ENCODE measurements around the gene DYRK1A.

Gene DYRK1A

GRCh38 chr21:37365517-37366481 is 774 bp upstream of the DYRK1A start:
- peak; percentile 30 for DNase-seq (ENCODE audit: low read depth)

- no peak for DNase-seq (ENCODE audit: low read depth)
Measured at GRCh38 chr21:37367336-37367702, 746 bp downstream of the DYRK1A start.

GRCh38 chr21:37367703-37368540 is 1.3 kb downstream of the DYRK1A start:
- DNase-seq (ENCODE audit: low read depth): no peak

GRCh38 chr21:37368541-37369279 is 2.1 kb downstream of the DYRK1A start:
- DNase-seq (ENCODE audit: low read depth): no peak

GRCh38 chr21:37369307-37369854 is 2.8 kb downstream of the DYRK1A start:
- no peak for DNase-seq (ENCODE audit: low read depth)

- no peak for DNase-seq (ENCODE audit: low read depth)
Measured at GRCh38 chr21:37370152-37371040, 3.8 kb downstream of the DYRK1A start.

- no peak for DNase-seq (ENCODE audit: low read depth)
Measured at GRCh38 chr21:37371041-37371397, 4.4 kb downstream of the DYRK1A start.

GRCh38 chr21:37372127-37372731 is 5.7 kb downstream of the DYRK1A start:
- no peak for DNase-seq (ENCODE audit: low read depth)

- no peak for DNase-seq (ENCODE audit: low read depth)
Measured at GRCh38 chr21:37372951-37373350, 6.4 kb downstream of the DYRK1A start.

GRCh38 chr21:37373539-37373938 is 7.0 kb downstream of the DYRK1A start:
- no peak for DNase-seq (ENCODE audit: low read depth)

GRCh38 chr21:37374027-37374426 is 7.5 kb downstream of the DYRK1A start:
- DNase-seq (ENCODE audit: low read depth): no peak

- DNase-seq (ENCODE audit: low read depth): no peak
Measured at GRCh38 chr21:37375866-37376574, 9.4 kb downstream of the DYRK1A start.

- DNase-seq (ENCODE audit: low read depth): no peak
Measured at GRCh38 chr21:37378700-37379139, 12.1 kb downstream of the DYRK1A start.

- DNase-seq (ENCODE audit: low read depth): no peak
Measured at GRCh38 chr21:37380349-37381323, 14.1 kb downstream of the DYRK1A start.

GRCh38 chr21:37381883-37382585 is 15.5 kb downstream of the DYRK1A start:
- no peak for DNase-seq (ENCODE audit: low read depth)

- peak; percentile 43 for DNase-seq (ENCODE audit: low read depth)
Measured at GRCh38 chr21:37383086-37383485, 16.5 kb downstream of the DYRK1A start.

- no peak for DNase-seq (ENCODE audit: low read depth)
Measured at GRCh38 chr21:37383784-37384311, 17.3 kb downstream of the DYRK1A start.

- DNase-seq (ENCODE audit: low read depth): no peak
Measured at GRCh38 chr21:37384416-37384815, 17.8 kb downstream of the DYRK1A start.

All from stromal cell of bone marrow (primary cell).